Ishikawa (cell line): ENCODE data around the gene CCNJL.

Experiments
- EP300 ChIP-seq: IDR thresholded peaks from 2 replicates; pipeline ENCODE4 v1.6.1; 2012; ENCODE audit warnings: borderline replicate concordance
- NFIC ChIP-seq: IDR thresholded peaks from 2 replicates; pipeline ENCODE4 v1.6.1; 2012
- RAD21 ChIP-seq: IDR thresholded peaks from 2 replicates; pipeline ENCODE4 v1.6.1; 2012; ENCODE audit warnings: low read depth
- TAF1 ChIP-seq: IDR thresholded peaks from 2 replicates; pipeline ENCODE4 v1.6.1; 2012; ENCODE audit warnings: low read depth, mild to moderate bottlenecking

- TF ChIP-seq EP300, result no peak
- no peak for TF ChIP-seq RAD21
- TF ChIP-seq TAF1, result no peak
- TF ChIP-seq NFIC, result no peak
Observed at GRCh38 chr5:160290751-160291150, 21.6 kb downstream of the CCNJL start.
